ENCODE data around the gene MYCL. TPM values are rescaled to one million over a fixed set of nuclear protein-coding genes. Genes with fewer than 3 reads are reported as not detected.

Gene MYCL
- total and polyA plus RNA-seq, 2 of the 8 experiments (the other 6 are each of a cell fraction or from before 2014, with no cell fraction given) = 20.3 to 28.8 TPM

- ChIA-PET CTCF (ENCODE audit: partially characterized antibody) (interaction anchor here (0.6 to 2.6 kb wide), 6 partner anchors 12 to 1024 kb away, joined by 3 to 13 read pairs (median 4); partner anchors contain the start of gene MYCL), POLR2A (ENCODE audit: partially characterized antibody) (interaction anchor here (0.6 to 5.6 kb wide), 4 partner anchors 8 to 154 kb away, joined by 3 to 43 read pairs (median 14); partner anchors contain the start of gene MYCL)
- no peak overlapping the region for H3K4me2 ChIP-seq (ENCODE audit: insufficient read depth in 1 of 2, low read depth in 2 of 2, low read length in 2 of 2)
- 0 out of 2 replicates have a peak, but pooled peaks cover 2% of the 10 kb centered on the region for H3K79me1 ChIP-seq (ENCODE audit: low read depth, low read length)
- H3K4ac ChIP-seq (replicated peaks; ENCODE audit: insufficient read length, low read depth, low read length) = no peak overlapping the region
- no peak overlapping the region for H3K23ac ChIP-seq (ENCODE audit: insufficient read length)
- H3K23me2 ChIP-seq (ENCODE audit: low read depth, low read length) = peaks cover 5% of the 10 kb centered on the region; the same call in 1 of the 2 replicates
- FAIRE-seq = no peak
- no peaks in the 10 kb centered on the region for H3K9me3 ChIP-seq (ENCODE audit: insufficient read depth in 2 of 2, low read depth in 1 of 2, low read length in 1 of 2)
- H3K27ac ChIP-seq (ENCODE audit: low read depth, low read length) = no peak overlapping the region
- H2BK5ac ChIP-seq (ENCODE audit: low read depth, low read length) = no peak overlapping the region
- H3K79me2 ChIP-seq (ENCODE audit: control insufficient read depth in 1 of 2, insufficient read depth in 2 of 2, low read length in 2 of 2) = peaks cover 12 to 25% of the 10 kb centered on the region in 2 experiments
- H3K4me3 ChIP-seq (ENCODE audit: extremely low read depth in 1 of 4, insufficient read depth in 2 of 4, low read depth in 3 of 4, low read length in 4 of 4) = no peak overlapping the region
- no peaks in the 10 kb centered on the region for H3K27me3 ChIP-seq (replicated peaks in 1 of 4; ENCODE audit: control insufficient read depth in 3 of 4, extremely low read depth in 1 of 4, insufficient read depth in 3 of 4, low read length in 3 of 4)
- H4K5ac ChIP-seq (ENCODE audit: insufficient read length, low read depth, low read length) = no peak overlapping the region
- no peak overlapping the region for H3K18ac ChIP-seq (ENCODE audit: extremely low read depth, low read length)
- no peak overlapping the region for H3K14ac ChIP-seq (ENCODE audit: insufficient read length)
- H4K91ac ChIP-seq (replicated peaks; ENCODE audit: insufficient read length, low read length) = no peak overlapping the region
- H2BK120ac ChIP-seq (replicated peaks; ENCODE audit: low read depth, low read length) = no peak overlapping the region
- H4K20me1 ChIP-seq (replicated peaks in 1 of 2; ENCODE audit: control insufficient read depth in 1 of 2, insufficient read depth in 2 of 2, low read length in 2 of 2) = peaks cover 0 to 1% of the 10 kb centered on the region in 2 experiments
- WGBS, 2 experiments (ENCODE audit: extremely low coverage in 1 of 2, insufficient coverage in 1 of 2, insufficient read length in 1 of 2, insufficient replicate concordance in 2 of 2, low coverage in 1 of 2, low lambda C conversion rate in 2 of 2, missing lambda C conversion rate in 1 of 2) = 92% methylated on average over 4 of the region's 5 CpGs; no CpG with 5 or more reads in 1 of the 2 experiments
- H3K56ac ChIP-seq (replicated peaks; ENCODE audit: insufficient read length, low read depth, low read length) = no peak overlapping the region
- H3K9ac ChIP-seq (replicated peaks in 1 of 4; ENCODE audit: extremely low read depth in 1 of 4, low read depth in 3 of 4, low read length in 3 of 4) = no peak overlapping the region
- H2AK5ac ChIP-seq (ENCODE audit: low read depth, low read length) = no peak overlapping the region
- H2BK20ac ChIP-seq (ENCODE audit: low read length) = no peak overlapping the region
- no peak overlapping the region for H2BK12ac ChIP-seq (ENCODE audit: low read depth, low read length)
- no peaks in the 10 kb centered on the region for H3K36me3 ChIP-seq (ENCODE audit: control insufficient read depth in 2 of 4, insufficient read depth in 4 of 4, low read length in 3 of 4)
- no peak overlapping the region for H2BK15ac ChIP-seq (ENCODE audit: low read length)
- peaks cover 0 to 5% (median 0%) of the 10 kb centered on the region in 4 experiments; a peak in 1 of 7 replicates for H3K4me1 ChIP-seq (replicated peaks in 1 of 4; ENCODE audit: control insufficient read depth in 3 of 4, insufficient read depth in 4 of 4, low read length in 3 of 4)
- H4K8ac ChIP-seq (ENCODE audit: extremely low read depth, insufficient read depth, low read length) = no peak overlapping the region
- no peak overlapping the region for H2AFZ ChIP-seq (ENCODE audit: low read length)
- DNase-seq (ENCODE audit: low read depth in 1 of 2, low spot score in 2 of 2) = no peak
- no peak for TF ChIP-seq SIRT6 (IDR thresholded peaks at IDR 0.05; ENCODE audit: low read length)
- no peak for TF ChIP-seq EP300 (IDR thresholded peaks at IDR 0.05; ENCODE audit: borderline replicate concordance in 1 of 2, low read depth in 2 of 2, low read length in 2 of 2)
- TF ChIP-seq YY1 (IDR thresholded peaks at IDR 0.05; ENCODE audit: low read depth, low read length) = no peak
- TF ChIP-seq TBP (IDR thresholded peaks at IDR 0.05; ENCODE audit: low read depth, low read length) = no peak
- TF ChIP-seq CBX5 (IDR thresholded peaks at IDR 0.05; ENCODE audit: low read depth, low read length) = no peak
- no peak for TF ChIP-seq NANOG (IDR thresholded peaks at IDR 0.05; ENCODE audit: insufficient read depth, low read depth, low read length, poor library complexity, severe bottlenecking)
- no peak for TF ChIP-seq E2F6 (IDR thresholded peaks at IDR 0.05)
- no peak for TF ChIP-seq ASH2L (IDR thresholded peaks at IDR 0.05; ENCODE audit: low read length)
- no peak for TF ChIP-seq SP1 (IDR thresholded peaks at IDR 0.05; ENCODE audit: low read depth, low read length)
- no peak for TF ChIP-seq CHD1 (IDR thresholded peaks at IDR 0.05; ENCODE audit: low read depth, low read length)
- no peak for TF ChIP-seq MAFK (IDR thresholded peaks at IDR 0.05; ENCODE audit: low read depth, low read length)
- no peak for TF ChIP-seq EZH2 (IDR thresholded peaks at IDR 0.05; ENCODE audit: low read depth, low read length, severe bottlenecking)
- no peak for TF ChIP-seq ZNF274 (IDR thresholded peaks at IDR 0.05; ENCODE audit: borderline replicate concordance, extremely low read depth, low read length)
- no peak for TF ChIP-seq CBX8 (IDR thresholded peaks at IDR 0.05; ENCODE audit: borderline replicate concordance, low read depth, low read length)
Measured at GRCh38 chr1:39885516-39885915, 16.2 kb downstream of the MYCL start.

Measured in H1 (cell line).